Colonic mucosa (tissue), 4 donors: ENCODE measurements around the gene CCDC174. TPM values are rescaled to one million over a fixed set of nuclear protein-coding genes. Genes with fewer than 3 reads are reported as not detected.

ENCODE experiments used
- DNase-seq: peaks from one replicate; pipeline ENCODE4 v3.0.0-alpha.2; 2020
- H3K27ac ChIP-seq: fragments of 200-600 bp; one replicate; pipeline ENCODE4 v1.8.0; 2021
- H3K27me3 ChIP-seq: fragments of 200-600 bp; one replicate; pipeline ENCODE4 v1.8.0; 2021
- H3K36me3 ChIP-seq: fragments of 200-600 bp; one replicate; pipeline ENCODE4 v1.8.0; 2021
- H3K4me1 ChIP-seq: fragments of 200-600 bp; one replicate; pipeline ENCODE4 v1.8.0; 2021; ENCODE audit warnings: mild to moderate bottlenecking
- H3K4me3 ChIP-seq: fragments of 200-600 bp; one replicate; pipeline ENCODE4 v1.8.0; 2021
- H3K9ac ChIP-seq, 2 donors: one replicate each; pipeline ENCODE4 v1.7.0; 2013; ENCODE audit warnings: control low read depth in 2 of 2, low read depth in 2 of 2, low read length in 2 of 2
- H3K9me3 ChIP-seq: fragments of 200-600 bp; one replicate; pipeline ENCODE4 v1.8.0; 2021
- intact Hi-C: fragments of 100-400 bp; cut with DNase I; formaldehyde crosslinking; loops from one replicate; pipeline ENCODE4 v1.14.1; 2022
- total RNA-seq, 2 donors: library from RNA; stranded (reverse); fragmentation: NEBNext Ultra II Directional in 1 of 2; extraction: Animal tissue kit (Norgen Biotek cat#: 25700) in 1 of 2; gene quantifications; one replicate each; pipeline ENCODE4 v1.2.1, GENCODE V29; 2021
- TF ChIP-seq, protein P1 (sequence below): fragments of 200-600 bp; IDR thresholded peaks from one replicate; pipeline ENCODE4 v1.8.0; 2022; ENCODE audit warnings: antibody characterized with exemption, mild to moderate bottlenecking
- donor health status: healthy.
- donor health status: DM: no; HTN: no; CAD: no.
- donor health status: DM: no; HTN: no; CAD: no.

Gene CCDC174
- total RNA-seq, 2 donors from 2014 or later, result 15.4 to 17.9 TPM

DNA sequence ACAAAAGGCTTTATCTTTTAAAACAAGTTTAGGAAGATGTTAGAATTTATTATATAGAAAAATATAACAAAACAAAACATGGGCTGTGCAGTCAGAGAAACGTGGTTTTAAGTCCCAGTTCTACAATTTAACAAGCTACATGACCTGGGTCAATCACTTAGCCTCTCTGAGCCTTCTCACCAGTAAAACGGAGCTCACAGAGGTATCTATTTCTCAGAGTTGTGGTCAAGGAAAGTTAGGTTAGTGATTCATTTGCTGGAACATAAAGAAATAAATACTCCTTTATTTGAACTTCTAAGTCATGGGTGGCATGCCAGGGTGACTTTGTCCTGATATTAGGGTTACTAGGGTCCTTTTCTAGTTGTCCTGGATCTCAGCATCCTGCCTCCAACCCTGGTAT lies 10.8 kb upstream of the CCDC174 start:
- H3K36me3 ChIP-seq, result no peaks in the 10 kb centered on the region
- no peak overlapping the region for H3K4me3 ChIP-seq
- no peak overlapping the region for H3K9ac ChIP-seq
- no peak overlapping the region for H3K27ac ChIP-seq
- TF ChIP-seq, protein P1, sequence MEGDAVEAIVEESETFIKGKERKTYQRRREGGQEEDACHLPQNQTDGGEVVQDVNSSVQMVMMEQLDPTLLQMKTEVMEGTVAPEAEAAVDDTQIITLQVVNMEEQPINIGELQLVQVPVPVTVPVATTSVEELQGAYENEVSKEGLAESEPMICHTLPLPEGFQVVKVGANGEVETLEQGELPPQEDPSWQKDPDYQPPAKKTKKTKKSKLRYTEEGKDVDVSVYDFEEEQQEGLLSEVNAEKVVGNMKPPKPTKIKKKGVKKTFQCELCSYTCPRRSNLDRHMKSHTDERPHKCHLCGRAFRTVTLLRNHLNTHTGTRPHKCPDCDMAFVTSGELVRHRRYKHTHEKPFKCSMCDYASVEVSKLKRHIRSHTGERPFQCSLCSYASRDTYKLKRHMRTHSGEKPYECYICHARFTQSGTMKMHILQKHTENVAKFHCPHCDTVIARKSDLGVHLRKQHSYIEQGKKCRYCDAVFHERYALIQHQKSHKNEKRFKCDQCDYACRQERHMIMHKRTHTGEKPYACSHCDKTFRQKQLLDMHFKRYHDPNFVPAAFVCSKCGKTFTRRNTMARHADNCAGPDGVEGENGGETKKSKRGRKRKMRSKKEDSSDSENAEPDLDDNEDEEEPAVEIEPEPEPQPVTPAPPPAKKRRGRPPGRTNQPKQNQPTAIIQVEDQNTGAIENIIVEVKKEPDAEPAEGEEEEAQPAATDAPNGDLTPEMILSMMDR, result no peak
- no peaks in the 10 kb centered on the region for H3K4me1 ChIP-seq
- H3K9me3 ChIP-seq, result no peaks in the 10 kb centered on the region
- intact Hi-C loops, result no loop called here
- DNase-seq, result no peak
- H3K27me3 ChIP-seq, result no peaks in the 10 kb centered on the region

- DNase-seq, result no peak
- Histone ChIP-seq H3K4me3 (no peak overlapping the region), H3K36me3 (no peaks in the 10 kb centered on the region), H3K9ac (no peak overlapping the region), H3K9me3 (no peaks in the 10 kb centered on the region), H3K27me3 (no peaks in the 10 kb centered on the region), H3K4me1 (no peaks in the 10 kb centered on the region), H3K27ac (no peak overlapping the region)
- TF ChIP-seq, protein P1, result no peak
- intact Hi-C loops, result no loop called here
These were observed 10.2 kb upstream of the CCDC174 start for GRCh38 chr3:14641346-14641745.

DNA sequence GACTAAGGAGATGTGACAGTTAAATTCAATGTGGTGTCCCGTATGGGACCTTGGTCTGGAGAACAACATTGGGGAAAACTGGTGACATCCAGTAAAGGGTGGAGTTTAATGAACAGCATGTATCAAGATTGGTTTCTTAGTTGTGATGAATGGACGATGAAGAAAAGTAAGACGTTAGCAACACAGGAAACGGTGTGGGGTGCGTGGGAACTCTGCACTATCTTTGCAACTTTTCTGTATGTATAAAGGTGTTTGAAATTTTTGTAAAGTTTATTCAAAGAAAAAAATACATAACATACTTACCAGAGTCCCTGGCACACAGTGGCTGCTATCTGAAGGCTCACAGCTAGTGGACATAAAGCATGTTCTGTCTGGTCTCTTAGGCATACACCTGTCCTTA lies 6.1 kb upstream of the CCDC174 start:
- H3K4me1 ChIP-seq, result no peaks in the 10 kb centered on the region
- no peaks in the 10 kb centered on the region for H3K36me3 ChIP-seq
- intact Hi-C loops, result no loop called here
- no peak overlapping the region for H3K27ac ChIP-seq
- no peak overlapping the region for H3K9ac ChIP-seq
- no peak overlapping the region for H3K4me3 ChIP-seq
- TF ChIP-seq, protein P1, result no peak
- no peak for DNase-seq
- no peaks in the 10 kb centered on the region for H3K9me3 ChIP-seq
- no peaks in the 10 kb centered on the region for H3K27me3 ChIP-seq

GRCh38 chr3:14646131-14646573 lies 5.4 kb upstream of the CCDC174 start:
- Histone ChIP-seq H3K27me3 (no peaks in the 10 kb centered on the region), H3K9me3 (no peaks in the 10 kb centered on the region), H3K36me3 (no peaks in the 10 kb centered on the region), H3K4me3 (no peak overlapping the region), H3K9ac (no peak overlapping the region), H3K4me1 (no peaks in the 10 kb centered on the region), H3K27ac (no peak overlapping the region)
- TF ChIP-seq, protein P1, result no peak
- intact Hi-C loops, result no loop called here
- no peak for DNase-seq

DNA sequence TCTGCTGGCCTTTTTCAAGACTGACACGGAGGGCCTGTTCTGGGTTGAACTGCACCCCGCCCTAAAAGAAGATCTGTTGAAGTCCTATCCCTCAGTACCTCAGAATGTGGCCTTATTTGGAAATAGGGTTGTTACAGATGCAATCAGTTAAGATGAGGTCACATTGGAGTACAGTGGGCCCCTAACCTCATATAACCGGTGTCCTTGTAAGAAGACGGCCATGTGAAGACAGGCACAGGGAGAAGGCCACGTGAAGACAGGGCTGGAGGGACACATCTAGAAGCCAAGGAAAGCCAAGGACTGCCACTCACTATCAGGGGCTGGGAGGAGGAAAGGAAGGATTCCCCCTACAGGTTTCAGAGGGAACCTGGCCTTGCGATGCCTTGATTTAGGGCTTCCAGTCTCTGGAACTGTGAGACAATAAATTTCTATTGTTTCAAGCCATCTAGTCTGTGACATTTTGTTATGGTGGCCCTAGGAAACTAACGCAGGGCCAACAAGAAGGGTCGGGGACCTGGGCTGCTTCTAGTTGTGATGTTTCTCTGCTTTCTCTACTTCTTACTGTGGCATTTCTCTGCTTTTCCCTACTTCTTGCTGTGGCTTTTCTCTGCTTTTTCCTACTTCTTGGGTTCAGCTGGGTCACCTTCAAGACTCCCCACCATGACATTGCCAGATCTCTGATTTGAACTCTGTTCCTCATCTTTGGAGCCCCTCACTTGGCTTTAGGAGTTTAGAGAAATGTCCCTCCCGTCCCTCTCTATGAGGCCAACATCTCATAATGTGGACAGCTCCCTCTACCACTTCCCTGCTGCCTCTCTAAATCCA lies 4.8 kb upstream of the CCDC174 start:
- no peak overlapping the region for H3K9ac ChIP-seq
- DNase-seq, result no peak
- no peaks in the 10 kb centered on the region for H3K9me3 ChIP-seq
- no peaks in the 10 kb centered on the region for H3K4me1 ChIP-seq
- H3K27me3 ChIP-seq, result no peaks in the 10 kb centered on the region
- TF ChIP-seq, protein P1, result no peak
- no peaks in the 10 kb centered on the region for H3K36me3 ChIP-seq
- H3K27ac ChIP-seq, result no peak overlapping the region
- H3K4me3 ChIP-seq, result no peak overlapping the region
- intact Hi-C loops, result no loop called here
